ENCODE results near the gene PRKCSH.
"Not testable (repeated sequence)": the region's sequence is repeated elsewhere in the genome, so short reads cannot be mapped to it uniquely, and the experiment has no call there.

PRKCSH gene

DNA sequence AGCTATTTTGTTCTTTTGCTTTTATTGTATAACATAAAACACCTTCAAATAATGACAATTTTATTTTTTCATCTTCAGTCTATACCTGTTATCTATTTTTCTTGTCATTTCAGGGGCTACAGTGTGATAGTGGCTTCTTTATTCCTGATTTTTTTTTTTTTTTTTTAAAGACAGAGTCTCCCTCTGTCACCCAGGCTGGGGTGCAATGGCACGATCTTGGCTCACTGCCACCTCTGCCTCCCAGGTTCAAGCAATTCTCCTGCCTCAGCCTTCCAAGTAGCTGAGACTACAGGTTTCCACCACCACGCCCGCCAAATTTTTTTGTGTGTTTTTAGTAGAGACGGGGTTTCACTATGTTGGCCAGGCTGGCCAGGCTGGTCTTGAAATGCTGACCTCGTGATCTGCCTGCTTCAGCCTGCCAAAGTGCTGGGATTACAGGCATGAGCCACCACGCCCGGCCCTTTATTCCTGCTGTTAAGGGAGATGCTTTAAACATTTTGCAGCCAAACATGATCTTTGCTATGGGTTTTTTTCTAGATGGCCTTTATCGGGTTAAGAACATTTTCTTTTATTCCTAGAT lies 32.9 kb downstream of the PRKCSH start:
- not testable (repeated sequence) for DNase-seq (ENCODE audit: low read depth in 2 of 3, low spot score in 2 of 3)

- DNase-seq (ENCODE audit: low read depth in 2 of 3, low spot score in 2 of 3): no peak
Observed at GRCh38 chr19:11473725-11474124, 38.3 kb downstream of the PRKCSH start.

DNA sequence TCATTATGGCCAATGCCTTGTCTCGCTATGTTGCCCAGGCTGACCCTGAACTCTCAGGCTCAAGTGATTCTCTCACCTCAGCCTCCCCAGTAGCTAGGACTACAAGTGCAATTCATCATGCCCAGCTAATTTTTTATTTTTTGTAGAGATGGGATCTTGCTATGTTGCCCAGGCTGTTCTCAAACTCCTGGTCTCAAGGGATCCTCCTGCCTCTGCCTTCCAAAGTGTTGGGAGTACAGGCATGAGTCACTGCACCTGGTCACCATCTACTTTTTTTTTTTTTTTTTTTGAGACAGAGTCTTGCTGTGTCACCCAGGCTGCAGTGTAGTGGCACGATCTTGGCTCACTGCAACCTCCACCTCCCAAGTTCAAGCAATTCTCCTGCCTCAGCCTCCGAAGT lies 39.9 kb downstream of the PRKCSH start:
- DNase-seq (ENCODE audit: low read depth in 2 of 3, low spot score in 2 of 3): not testable (repeated sequence)

DNA sequence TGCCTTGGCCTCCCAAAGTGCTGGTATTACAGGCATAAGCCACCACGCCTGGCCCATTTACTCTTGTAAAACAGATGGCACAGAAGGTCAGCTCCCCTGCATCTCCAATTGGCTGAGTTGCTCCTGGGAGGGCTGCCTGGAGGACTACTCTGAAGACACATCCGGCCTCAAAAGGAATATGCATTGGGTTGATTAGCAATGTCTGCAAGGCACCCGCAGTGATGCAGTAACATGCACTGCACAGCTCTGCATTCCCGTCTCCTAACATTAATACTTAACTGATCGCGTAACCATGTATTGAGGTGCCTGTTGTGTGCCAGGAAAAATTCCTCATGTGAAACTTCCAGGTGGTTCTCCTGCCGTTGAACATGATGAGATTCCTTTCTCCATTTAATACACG lies 40.4 kb downstream of the PRKCSH start:
- no peak for DNase-seq (ENCODE audit: low read depth in 2 of 3, low spot score in 2 of 3)

- no peak for DNase-seq (ENCODE audit: low read depth in 2 of 3, low spot score in 2 of 3)
Observed at GRCh38 chr19:11478167-11479089, 43.0 kb downstream of the PRKCSH start.

- DNase-seq (ENCODE audit: low read depth in 2 of 3, low spot score in 2 of 3): no peak
Observed at GRCh38 chr19:11479090-11479897, 43.9 kb downstream of the PRKCSH start.

DNA sequence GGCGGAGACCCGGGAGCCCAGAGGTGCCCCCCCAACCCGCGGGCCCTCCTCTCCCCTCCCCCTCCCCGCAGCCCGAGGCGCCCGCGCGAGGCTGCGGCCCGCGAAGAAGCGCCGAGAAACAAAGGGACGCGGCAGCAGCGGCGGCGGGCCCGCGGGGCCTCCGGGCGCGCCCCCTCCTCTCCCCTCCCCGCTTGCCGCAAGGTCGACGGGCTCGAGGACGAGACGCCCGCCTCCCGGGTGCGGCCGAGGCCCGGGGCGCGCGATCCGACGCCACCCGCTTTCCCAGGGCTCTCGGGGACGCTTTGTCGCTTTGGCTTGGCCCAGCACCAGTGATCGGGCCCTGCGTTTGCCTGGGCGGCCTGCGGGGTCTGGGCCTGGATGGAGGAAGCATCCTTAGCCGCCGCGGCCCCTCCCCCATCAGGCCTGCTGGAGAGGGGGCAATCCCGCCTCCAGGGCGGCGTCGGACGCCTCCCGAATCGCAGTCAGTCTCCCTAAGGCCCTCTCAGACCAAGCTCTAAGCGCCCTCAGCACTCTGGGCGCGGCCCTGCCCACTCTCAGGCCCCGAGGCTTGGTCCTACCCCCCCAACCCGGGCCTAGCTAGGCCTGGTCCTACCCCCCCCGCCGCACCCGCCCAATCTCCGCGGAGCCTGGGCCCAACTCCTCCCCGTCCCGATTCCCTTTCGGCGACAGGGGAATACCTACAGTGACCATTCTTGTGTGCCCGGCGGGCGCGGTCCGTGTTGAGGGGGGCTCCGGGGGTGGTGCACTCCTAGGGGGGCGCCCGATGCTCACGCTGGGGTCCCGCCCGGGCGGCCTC lies 44.7 kb downstream of the PRKCSH start:
- DNase-seq (ENCODE audit: low read depth in 2 of 3, low spot score in 2 of 3): no peak

- DNase-seq (ENCODE audit: low read depth in 2 of 3, low spot score in 2 of 3): no peak
Observed at GRCh38 chr19:11480715-11481533, 45.5 kb downstream of the PRKCSH start, which contains the start of gene ELAVL3. Gene ELAVL3 (minus strand): TSS chr19:11481046. CDS start chr19:11480608, 438 bp downstream.

DNA sequence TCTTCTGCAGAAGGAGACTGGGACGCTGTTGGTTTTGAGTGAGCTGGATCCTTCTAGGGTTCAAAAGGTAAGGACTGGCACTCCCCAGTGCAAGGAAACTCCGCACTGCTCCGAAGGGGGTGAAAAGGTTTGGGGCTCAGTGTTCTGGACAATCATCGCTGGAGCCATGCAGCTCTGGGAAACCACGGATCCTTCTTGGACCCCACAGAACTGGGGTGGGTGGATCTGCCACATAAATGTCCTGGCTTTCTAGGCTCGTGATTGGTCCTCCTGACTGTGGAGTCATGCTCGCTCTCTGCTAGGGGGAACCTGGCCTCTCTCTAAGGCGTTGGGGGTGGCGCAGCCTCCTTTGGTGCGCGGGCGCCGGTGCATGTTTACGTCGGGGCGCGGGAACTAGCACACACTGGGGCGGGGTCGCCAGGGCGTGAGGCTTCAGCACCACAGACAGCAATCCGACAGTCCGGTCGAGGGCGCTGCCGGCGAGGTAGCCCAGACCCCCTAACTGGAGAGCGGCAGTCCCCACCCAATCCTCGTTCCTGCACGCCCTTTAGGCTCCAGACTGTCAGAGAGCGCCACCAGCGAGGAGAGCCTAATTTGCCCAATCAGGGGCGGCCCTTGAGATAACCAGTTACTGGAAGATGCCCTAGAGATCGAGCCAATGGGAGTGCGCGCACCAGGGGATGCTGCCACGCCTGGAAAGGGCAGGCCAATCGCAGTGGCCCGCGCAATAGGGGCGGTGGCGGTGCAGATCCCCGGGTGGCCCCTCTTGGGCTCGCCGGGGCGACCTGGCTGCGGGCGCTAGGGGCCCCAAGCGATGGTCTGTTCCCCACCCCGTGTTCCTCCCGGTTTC lies 46.3 kb downstream of the PRKCSH start:
- peak; percentile 24 to 69 (median 64) for DNase-seq (ENCODE audit: low read depth in 2 of 3, low spot score in 2 of 3)

GRCh38 chr19:11482384-11483050 lies 47.1 kb downstream of the PRKCSH start:
- DNase-seq (ENCODE audit: low read depth in 2 of 3, low spot score in 2 of 3): peak; percentile 67 to 81 (median 80)

GRCh38 chr19:11483366-11484111 lies 48.1 kb downstream of the PRKCSH start:
- no peak for DNase-seq (ENCODE audit: low read depth in 2 of 3, low spot score in 2 of 3)

DNA sequence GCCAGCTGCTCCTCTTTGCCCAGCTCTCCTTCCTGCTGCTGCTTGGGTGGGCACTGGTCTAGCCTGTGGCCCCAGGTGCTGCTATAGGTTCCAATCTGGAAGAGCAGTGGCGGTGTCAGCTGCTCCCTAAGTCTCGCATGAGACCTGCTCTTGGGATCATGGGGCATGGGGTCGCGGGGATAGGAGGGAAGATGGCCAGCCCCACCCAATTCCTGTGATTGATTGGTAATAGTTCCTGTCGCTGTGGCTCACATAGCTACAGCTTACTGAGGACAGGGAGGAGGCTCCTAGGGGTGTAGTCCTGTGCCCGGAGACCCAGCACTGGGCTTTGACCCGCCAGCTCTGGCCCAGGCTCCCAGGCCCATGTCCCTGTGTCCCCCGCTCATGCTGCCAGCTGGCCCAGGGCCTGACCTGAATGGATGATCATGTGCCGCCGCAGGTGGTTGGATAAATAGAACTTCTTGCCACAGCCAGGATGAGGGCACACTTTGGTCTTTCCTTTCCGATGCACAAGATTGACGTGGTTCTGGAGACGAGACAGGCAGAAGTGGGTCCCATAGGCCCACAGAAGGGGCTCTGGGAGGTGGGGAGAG lies 49.9 kb downstream of the PRKCSH start:
- DNase-seq (ENCODE audit: low read depth in 2 of 3, low spot score in 2 of 3): no peak

DNA sequence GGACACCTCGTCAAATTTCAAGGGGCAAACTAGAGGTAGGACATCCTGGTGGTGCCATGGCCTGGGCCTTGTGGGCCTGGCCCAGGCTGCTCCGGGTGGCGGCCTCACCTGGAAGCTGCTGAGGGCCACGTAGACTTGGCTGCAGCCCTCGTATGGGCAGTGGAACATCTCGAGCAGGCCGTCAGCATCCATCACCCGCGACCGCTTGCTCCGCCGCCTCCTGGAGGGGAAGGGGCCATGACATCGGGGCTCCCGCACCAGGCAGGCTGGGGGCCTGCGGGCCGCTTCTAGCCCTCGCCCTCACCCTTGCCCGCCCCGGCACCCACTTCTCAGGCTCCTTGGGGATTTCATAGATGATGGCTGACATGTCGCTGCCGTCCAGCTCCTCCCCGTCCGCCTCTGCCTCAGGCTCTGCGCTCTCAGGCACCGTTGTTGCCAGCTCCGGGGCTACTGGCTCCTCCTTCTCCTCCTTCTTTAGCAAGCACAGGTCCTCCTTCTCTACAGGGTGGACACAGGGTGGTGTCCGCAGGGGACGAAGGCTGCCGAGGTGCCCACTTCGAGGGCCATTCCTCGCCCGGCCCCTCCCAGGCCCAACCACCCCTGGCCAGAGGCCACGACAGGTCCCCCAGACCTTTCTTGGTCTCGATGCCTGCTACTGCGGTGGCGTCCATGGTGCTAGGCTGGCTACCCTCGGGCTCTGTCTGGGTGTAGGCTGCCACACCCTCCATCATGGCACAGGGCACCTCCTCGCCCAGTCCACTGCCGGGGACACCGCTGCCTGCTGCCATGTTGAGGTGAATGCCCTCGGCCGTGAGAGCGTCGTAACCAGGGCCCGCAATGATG lies 51.4 kb downstream of the PRKCSH start:
- no peak for DNase-seq (ENCODE audit: low read depth in 2 of 3, low spot score in 2 of 3)

GRCh38 chr19:11489378-11489777 lies 53.9 kb downstream of the PRKCSH start:
- DNase-seq (ENCODE audit: low read depth in 2 of 3, low spot score in 2 of 3): no peak

DNA sequence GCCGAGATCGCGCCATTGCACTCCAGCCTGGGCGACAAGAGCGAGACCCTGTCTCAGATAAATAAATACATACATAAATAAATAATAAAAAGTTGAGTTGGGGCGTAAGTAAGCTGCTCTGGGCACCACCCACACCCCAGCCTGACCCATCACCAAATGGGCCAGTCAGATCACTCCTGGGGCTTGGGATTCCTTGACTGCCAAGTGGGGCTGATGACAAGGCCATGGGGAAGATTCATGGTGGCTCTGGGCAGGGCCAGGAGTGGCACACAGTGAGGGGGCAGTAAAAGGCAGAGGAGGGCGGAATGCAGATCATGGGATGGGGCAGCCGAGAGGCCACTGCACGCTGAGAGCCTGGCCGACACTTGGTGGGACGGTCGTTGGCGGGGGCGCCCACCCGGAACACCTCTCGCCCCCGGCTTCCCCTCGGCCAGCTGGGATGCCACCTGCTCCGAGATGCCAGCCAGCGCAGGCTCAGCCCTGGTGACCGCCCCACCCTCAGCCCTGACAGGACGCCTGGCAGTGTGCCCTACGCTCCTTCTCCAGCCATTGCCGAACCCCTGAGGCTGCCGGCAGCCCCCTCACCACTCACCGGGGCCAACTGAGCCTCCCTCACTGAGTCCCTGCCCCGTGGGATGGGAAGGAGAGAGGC lies 59.3 kb downstream of the PRKCSH start:
- DNase-seq (ENCODE audit: low read depth in 2 of 3, low spot score in 2 of 3): no peak

- no peak for DNase-seq (ENCODE audit: low read depth in 2 of 3, low spot score in 2 of 3)
Observed at GRCh38 chr19:11495481-11495880, 60.0 kb downstream of the PRKCSH start.
